ENCODE data around the gene PDZD4. TPM values are rescaled to one million over a fixed set of nuclear protein-coding genes. Genes with fewer than 3 reads are reported as not detected.

Gene PDZD4
- total RNA-seq, 2 donors from 2014 or later, result 2.1 to 7.1 TPM

DNA sequence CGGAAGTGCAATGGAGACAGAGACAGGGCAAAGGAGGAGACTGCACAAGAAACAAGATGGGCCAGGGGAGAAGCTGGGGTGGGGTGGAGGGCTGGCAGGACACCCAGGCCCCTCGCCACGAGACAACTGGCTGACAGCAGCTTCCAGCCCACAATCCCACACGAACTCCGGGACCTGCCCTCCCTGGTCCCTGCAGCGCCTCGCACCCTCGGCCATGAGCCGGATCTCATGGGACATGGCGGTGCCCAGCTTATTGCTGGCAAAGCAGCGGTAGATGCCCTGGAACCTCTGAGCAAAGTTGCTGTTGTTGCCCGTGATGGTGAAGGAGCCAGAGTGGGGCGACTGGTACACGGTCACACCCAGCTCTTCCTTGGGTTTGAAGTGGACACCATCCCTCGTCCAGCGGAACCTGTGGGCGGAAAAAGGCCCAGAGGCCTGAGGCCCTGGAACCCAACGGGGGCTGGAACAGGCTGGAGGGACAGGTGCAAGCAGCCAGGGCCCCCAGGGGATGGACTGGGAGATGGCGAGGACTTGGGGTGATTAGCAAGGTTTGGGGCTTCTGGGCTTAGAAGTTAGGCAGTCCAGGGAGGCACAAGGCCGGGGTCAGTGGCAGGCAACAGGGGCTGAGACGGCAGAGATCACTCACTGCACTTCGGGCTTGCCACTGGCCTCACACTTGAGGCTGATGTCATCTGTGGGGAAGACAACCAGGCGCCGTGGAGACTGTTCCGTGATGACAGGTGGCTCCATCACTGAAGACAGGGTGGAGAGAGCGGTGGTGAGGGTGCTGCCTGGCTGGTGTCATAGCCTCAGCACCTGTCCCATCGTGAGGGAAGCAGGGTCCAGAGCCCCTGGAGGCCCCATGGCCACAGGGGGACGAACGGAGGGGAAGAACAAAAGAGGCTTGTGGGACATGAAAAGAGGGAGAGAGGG lies 41.9 kb upstream of the PDZD4 start:
- TF ChIP-seq, protein P1, sequence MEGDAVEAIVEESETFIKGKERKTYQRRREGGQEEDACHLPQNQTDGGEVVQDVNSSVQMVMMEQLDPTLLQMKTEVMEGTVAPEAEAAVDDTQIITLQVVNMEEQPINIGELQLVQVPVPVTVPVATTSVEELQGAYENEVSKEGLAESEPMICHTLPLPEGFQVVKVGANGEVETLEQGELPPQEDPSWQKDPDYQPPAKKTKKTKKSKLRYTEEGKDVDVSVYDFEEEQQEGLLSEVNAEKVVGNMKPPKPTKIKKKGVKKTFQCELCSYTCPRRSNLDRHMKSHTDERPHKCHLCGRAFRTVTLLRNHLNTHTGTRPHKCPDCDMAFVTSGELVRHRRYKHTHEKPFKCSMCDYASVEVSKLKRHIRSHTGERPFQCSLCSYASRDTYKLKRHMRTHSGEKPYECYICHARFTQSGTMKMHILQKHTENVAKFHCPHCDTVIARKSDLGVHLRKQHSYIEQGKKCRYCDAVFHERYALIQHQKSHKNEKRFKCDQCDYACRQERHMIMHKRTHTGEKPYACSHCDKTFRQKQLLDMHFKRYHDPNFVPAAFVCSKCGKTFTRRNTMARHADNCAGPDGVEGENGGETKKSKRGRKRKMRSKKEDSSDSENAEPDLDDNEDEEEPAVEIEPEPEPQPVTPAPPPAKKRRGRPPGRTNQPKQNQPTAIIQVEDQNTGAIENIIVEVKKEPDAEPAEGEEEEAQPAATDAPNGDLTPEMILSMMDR (IDR thresholded peaks at IDR 0.05), result no peak
- no peaks in the 10 kb centered on the region for H3K27me3 ChIP-seq
- no peaks in the 10 kb centered on the region for H3K4me1 ChIP-seq
- H3K27ac ChIP-seq, result no peak overlapping the region
- H3K4me3 ChIP-seq, result no peak overlapping the region
- H3K36me3 ChIP-seq, result no peaks in the 10 kb centered on the region
- H3K9me3 ChIP-seq, result no peaks in the 10 kb centered on the region
- DNase-seq (ENCODE audit: low spot score), result no peak

DNA sequence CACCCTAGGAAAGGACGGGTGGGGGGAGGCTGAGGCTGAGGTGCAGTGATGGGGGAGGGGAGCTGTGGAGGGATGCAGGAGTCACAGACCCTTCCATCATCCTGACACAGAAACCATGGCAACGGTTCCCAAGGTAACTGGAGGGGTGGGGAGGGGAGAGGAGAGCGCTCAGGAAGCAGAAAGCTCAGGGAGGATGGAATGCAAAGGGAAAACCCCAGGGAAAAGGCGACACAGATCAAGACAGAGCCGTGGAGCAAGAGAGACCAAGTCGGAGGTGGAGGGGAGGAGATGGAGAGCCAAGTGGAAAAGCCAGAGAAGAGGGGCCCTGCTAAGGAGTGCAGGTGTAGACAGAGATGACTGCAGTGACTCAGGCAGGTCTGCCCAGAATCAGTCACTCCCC lies 41.1 kb upstream of the PDZD4 start:
- no peak for DNase-seq (ENCODE audit: low spot score)
- H3K9me3 ChIP-seq, result no peaks in the 10 kb centered on the region
- H3K4me3 ChIP-seq, result no peak overlapping the region
- H3K27me3 ChIP-seq, result no peaks in the 10 kb centered on the region
- TF ChIP-seq, protein P1 (IDR thresholded peaks at IDR 0.05), result no peak
- no peaks in the 10 kb centered on the region for H3K4me1 ChIP-seq
- no peak overlapping the region for H3K27ac ChIP-seq
- H3K36me3 ChIP-seq, result no peaks in the 10 kb centered on the region

- DNase-seq (ENCODE audit: low spot score), result no peak
- H3K36me3 ChIP-seq, result no peaks in the 10 kb centered on the region
- H3K27ac ChIP-seq, result no peak overlapping the region
- no peaks in the 10 kb centered on the region for H3K9me3 ChIP-seq
- no peaks in the 10 kb centered on the region for H3K27me3 ChIP-seq
- H3K4me3 ChIP-seq, result no peak overlapping the region
- H3K4me1 ChIP-seq, result no peaks in the 10 kb centered on the region
- TF ChIP-seq, protein P1 (IDR thresholded peaks at IDR 0.05), result no peak
These were observed 40.5 kb upstream of the PDZD4 start for GRCh38 chrX:153870791-153871360.

GRCh38 chrX:153870288-153870690 lies 39.9 kb upstream of the PDZD4 start:
- TF ChIP-seq, protein P1 (IDR thresholded peaks at IDR 0.05), result no peak

GRCh38 chrX:153869473-153870287 lies 39.3 kb upstream of the PDZD4 start:
- Histone ChIP-seq H3K36me3 (no peaks in the 10 kb centered on the region), H3K27ac (no peak overlapping the region), H3K9me3 (no peaks in the 10 kb centered on the region), H3K4me1 (no peaks in the 10 kb centered on the region), H3K27me3 (no peaks in the 10 kb centered on the region), H3K4me3 (no peak overlapping the region)
- no peak for DNase-seq (ENCODE audit: low spot score)
- TF ChIP-seq, protein P1 (IDR thresholded peaks at IDR 0.05), result no peak

More at GRCh38 chrX:153870288-153870690, 39.9 kb upstream of the PDZD4 start:
- no peak overlapping the region for H3K27ac ChIP-seq
- H3K27me3 ChIP-seq, result no peaks in the 10 kb centered on the region
- H3K4me3 ChIP-seq, result no peak overlapping the region
- no peaks in the 10 kb centered on the region for H3K36me3 ChIP-seq
- no peak for DNase-seq (ENCODE audit: low spot score)
- H3K4me1 ChIP-seq, result no peaks in the 10 kb centered on the region
- H3K9me3 ChIP-seq, result no peaks in the 10 kb centered on the region

Data from right atrium auricular region (tissue), 2 donors.